Inferior parietal cortex (tissue), 1 donor: ENCODE measurements around the gene BRPF3.

Experiments used
- DNase-seq: peaks from one replicate; pipeline ENCODE4 v3.0.0-alpha.2; 2016; ENCODE audit errors: extremely low spot score

The BRPF3 gene

GRCh38 chr6:36268478-36269275 lies 72.1 kb downstream of the BRPF3 start:
- DNase-seq, result no peak

DNA sequence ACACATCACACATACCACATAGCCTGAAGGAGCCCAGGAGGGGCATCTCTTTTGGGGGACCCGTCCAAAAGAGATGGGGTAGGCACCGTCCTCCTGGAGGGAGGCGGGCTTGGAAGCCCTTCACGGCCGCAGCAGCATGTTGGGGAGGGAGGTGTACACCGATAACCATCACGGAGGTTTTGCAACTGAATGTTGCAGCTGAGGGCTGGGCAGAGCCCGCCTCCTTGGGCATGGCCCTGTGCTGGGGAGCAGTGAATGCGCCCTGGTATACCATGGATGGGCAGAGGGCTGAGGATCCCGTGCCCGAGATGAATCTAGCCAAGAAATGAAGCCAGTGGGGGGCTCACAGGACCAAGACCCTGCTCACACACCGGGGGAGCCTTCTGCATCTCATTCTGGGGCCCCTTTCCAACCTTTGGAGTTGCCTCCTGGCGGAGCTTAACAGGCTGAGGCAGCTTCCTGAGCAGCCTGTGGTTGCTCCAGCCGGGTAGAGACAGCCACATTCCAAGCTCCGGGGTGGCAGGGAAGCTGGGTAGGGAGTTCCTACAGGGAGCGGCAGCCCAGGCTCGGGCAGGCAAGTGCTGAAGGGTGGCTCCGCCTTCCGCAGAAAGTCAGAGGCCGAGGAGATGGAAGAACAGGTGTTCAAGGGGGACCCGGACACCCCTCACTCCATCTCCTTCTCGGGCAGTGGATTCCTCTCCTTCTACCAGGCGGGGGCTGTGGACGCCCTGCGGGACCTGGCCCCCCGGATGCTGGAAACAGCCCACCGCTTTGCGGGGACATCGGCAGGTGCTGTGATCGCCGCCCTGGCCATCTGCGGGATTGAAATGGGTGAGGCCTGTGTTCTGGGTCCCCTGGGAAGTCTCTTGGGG lies 73.5 kb downstream of the BRPF3 start, which contains the start of gene PNPLA1:
Gene PNPLA1, plus strand, starts transcription at position 227 of the 872 bp plus-strand sequence. Its CDS starts 400 bp downstream, at position 627.
- no peak for DNase-seq

- no peak for DNase-seq
Measured at GRCh38 chr6:36272234-36272633, 75.7 kb downstream of the BRPF3 start.

DNA sequence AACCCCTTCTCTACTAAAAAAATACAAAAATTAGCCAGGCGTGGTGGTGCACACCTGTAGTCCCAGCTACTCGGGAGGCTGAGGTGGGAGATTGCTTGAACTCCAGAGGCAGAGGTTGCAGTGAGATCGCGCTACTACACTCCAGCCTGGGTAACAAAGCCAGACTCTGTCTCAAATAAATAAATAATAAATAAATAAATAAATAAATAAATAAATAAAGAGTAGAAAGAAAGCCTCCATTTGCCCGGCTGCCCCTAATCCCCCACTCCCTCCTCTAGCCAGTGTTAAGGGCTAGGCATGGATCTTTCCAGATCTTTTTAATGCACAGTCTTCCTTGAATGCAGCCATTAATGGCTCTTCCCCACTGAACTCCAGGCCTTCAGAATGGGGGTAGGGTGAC lies 76.5 kb downstream of the BRPF3 start:
- DNase-seq, result no peak

DNA sequence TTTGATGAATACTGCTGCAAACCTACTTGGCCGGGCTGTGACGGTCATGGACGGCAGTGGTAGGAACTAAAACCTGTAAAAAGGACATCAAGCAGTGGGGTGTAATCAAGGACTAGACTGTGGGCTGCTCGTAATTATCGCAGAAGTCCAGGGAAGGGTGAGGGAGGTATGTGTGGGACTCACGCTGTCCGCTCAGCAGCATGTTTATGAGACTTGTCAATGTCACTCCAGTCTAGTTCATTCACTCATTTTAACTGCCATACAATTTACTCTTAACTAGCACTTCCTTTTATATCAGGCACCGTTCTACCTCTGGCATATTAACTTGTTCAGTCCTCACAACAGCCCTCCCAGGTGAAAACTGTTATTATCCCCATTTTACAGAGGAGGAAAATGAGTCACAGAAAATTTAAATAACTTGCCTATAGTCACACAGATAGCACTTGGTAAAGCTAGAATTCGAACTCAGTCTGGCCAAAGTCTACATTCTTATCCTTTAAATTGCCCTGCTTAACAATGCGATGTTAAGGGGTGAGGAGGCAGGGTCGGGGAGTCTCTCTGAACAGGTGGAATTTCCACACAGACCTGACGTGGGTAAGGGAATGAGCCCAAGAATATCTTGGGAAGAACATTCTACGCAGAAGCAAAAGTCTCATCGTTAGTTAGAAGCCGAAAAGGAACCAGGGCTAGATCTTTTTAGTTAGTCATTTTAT lies 77.4 kb downstream of the BRPF3 start:
- no peak for DNase-seq

GRCh38 chr6:36276581-36277536 lies 80.3 kb downstream of the BRPF3 start:
- no peak for DNase-seq

GRCh38 chr6:36277946-36278470 lies 81.5 kb downstream of the BRPF3 start:
- no peak for DNase-seq

GRCh38 chr6:36280467-36280866 lies 83.9 kb downstream of the BRPF3 start:
- no peak for DNase-seq

- DNase-seq, result no peak
Measured at GRCh38 chr6:36280983-36281382, 84.4 kb downstream of the BRPF3 start.
